Loucy (cell line): ENCODE measurements around the gene CTSK.

Experiments used
- EZH2phosphoT487 ChIP-seq: fragments of 200-600 bp; IDR thresholded peaks from 2 replicates; pipeline ENCODE4 v1.6.1; 2018; ENCODE audit warnings: antibody characterized with exemption, mild to moderate bottlenecking, moderate library complexity, borderline replicate concordance
- TF ChIP-seq, protein P1 (sequence below): fragments of 200-600 bp; sonication (generic); conservative IDR thresholded peaks from 2 replicates; pipeline ENCODE4 v1.5.1; 2014; ENCODE audit warnings: mild to moderate bottlenecking, antibody characterized with exemption, low read length

DNA sequence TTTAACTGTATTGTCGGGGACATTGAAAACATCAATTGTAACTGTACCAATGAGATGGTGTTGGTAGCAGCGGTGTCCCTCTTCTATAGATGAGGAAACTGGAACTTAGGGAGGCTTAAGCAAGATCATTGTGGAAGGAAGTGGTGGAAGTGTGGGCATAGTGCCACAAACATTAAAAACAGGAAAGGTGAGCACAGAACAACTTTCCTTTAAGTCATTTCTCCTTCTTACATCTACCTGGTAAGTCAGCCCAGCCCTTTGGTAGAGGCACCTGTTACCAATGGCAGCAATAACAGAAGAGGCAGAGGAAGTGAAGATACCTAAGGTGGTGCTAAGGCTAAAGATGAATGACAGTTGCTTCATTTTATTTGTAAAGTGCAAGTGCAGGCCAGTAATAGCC, 30.5 kb downstream of the CTSK start:
- TF ChIP-seq, protein P1, sequence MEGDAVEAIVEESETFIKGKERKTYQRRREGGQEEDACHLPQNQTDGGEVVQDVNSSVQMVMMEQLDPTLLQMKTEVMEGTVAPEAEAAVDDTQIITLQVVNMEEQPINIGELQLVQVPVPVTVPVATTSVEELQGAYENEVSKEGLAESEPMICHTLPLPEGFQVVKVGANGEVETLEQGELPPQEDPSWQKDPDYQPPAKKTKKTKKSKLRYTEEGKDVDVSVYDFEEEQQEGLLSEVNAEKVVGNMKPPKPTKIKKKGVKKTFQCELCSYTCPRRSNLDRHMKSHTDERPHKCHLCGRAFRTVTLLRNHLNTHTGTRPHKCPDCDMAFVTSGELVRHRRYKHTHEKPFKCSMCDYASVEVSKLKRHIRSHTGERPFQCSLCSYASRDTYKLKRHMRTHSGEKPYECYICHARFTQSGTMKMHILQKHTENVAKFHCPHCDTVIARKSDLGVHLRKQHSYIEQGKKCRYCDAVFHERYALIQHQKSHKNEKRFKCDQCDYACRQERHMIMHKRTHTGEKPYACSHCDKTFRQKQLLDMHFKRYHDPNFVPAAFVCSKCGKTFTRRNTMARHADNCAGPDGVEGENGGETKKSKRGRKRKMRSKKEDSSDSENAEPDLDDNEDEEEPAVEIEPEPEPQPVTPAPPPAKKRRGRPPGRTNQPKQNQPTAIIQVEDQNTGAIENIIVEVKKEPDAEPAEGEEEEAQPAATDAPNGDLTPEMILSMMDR: no peak
- TF ChIP-seq EZH2phosphoT487: no peak
